OCI-LY1 (cell line): ENCODE results near the gene SF3B2.

ENCODE experiments used
- H2AFZ ChIP-seq: fragments of 200-600 bp; sonication (generic), shearing (Covaris generic); 2 replicates; pipeline ENCODE4 v1.6.0; 2014; ENCODE audit warnings: antibody characterized with exemption, mild to moderate bottlenecking, low read length
- H3F3A ChIP-seq: fragments of 200-600 bp; sonication (generic), shearing (Covaris generic); 2 replicates; pipeline ENCODE4 v1.6.0; 2014; ENCODE audit warnings: mild to moderate bottlenecking, antibody characterized with exemption, low read length, moderate library complexity; ENCODE audit not compliant: insufficient read depth
- H3K27ac ChIP-seq: fragments of 200-600 bp; sonication (generic); 2 replicates; pipeline ENCODE4 v1.5.1; 2014; ENCODE audit warnings: low read length, mixed run types, mild to moderate bottlenecking, low read depth; ENCODE audit not compliant: poor library complexity, severe bottlenecking
- H3K27me3 ChIP-seq: fragments of 200-600 bp; sonication (generic); 2 replicates; pipeline ENCODE4 v1.6.0; 2014; ENCODE audit warnings: antibody characterized with exemption, mild to moderate bottlenecking, low read length, moderate library complexity; ENCODE audit not compliant: insufficient read depth
- H3K36me3 ChIP-seq: fragments of 200-600 bp; sonication (generic); 2 replicates; pipeline ENCODE4 v1.6.1; 2014; ENCODE audit warnings: mild to moderate bottlenecking, antibody characterized with exemption, low read length, moderate library complexity, mixed read lengths; ENCODE audit not compliant: insufficient read depth
- H3K4me1 ChIP-seq: fragments of 200-600 bp; sonication (generic); 2 replicates; pipeline ENCODE4 v1.5.1; 2014; ENCODE audit warnings: mild to moderate bottlenecking, low read length, moderate library complexity; ENCODE audit not compliant: insufficient read depth, severe bottlenecking
- H3K4me2 ChIP-seq: fragments of 200-600 bp; sonication (generic), shearing (Covaris generic); 2 replicates; pipeline ENCODE4 v1.6.1; 2014; ENCODE audit warnings: low read length
- H3K4me3 ChIP-seq: fragments of 200-600 bp; sonication (generic); 2 replicates; pipeline ENCODE4 v1.5.1; 2014; ENCODE audit warnings: low read length, low read depth, mild to moderate bottlenecking, mixed read lengths; ENCODE audit not compliant: poor library complexity, severe bottlenecking
- H3K79me2 ChIP-seq: fragments of 200-600 bp; shearing (Covaris generic); 2 replicates; pipeline ENCODE4 v1.6.1; 2016; ENCODE audit warnings: mixed run types, low read length, mixed read lengths; ENCODE audit not compliant: insufficient read depth
- H3K9ac ChIP-seq: fragments of 200-600 bp; sonication (generic), shearing (Covaris generic); 2 replicates; pipeline ENCODE4 v1.6.1; 2014; ENCODE audit warnings: mild to moderate bottlenecking, low read length, mixed read lengths
- H3K9me2 ChIP-seq: fragments of 200-600 bp; sonication (generic), shearing (Covaris generic); 2 replicates; pipeline ENCODE4 v1.6.1; 2014; ENCODE audit warnings: low read depth, mild to moderate bottlenecking, low read length, mixed read lengths
- H3K9me3 ChIP-seq: fragments of 200-600 bp; shearing (Covaris generic); 2 replicates; pipeline ENCODE4 v1.6.1; 2014; ENCODE audit warnings: low read length, mixed read lengths
- H4K20me1 ChIP-seq: fragments of 200-600 bp; sonication (generic), shearing (Covaris generic); 2 replicates; pipeline ENCODE4 v1.6.0; 2016; ENCODE audit warnings: mild to moderate bottlenecking, low read length; ENCODE audit not compliant: insufficient read depth
- CTCF ChIP-seq: fragments of 200-600 bp; sonication (generic), shearing (Covaris generic); IDR thresholded peaks from 2 replicates; pipeline ENCODE4 v1.5.1; 2017; ENCODE audit warnings: mild to moderate bottlenecking, antibody characterized with exemption, low read length, moderate library complexity, mixed read lengths
- EZH2 ChIP-seq: fragments of 200-600 bp; sonication (generic), shearing (Covaris generic); IDR thresholded peaks from 2 replicates; pipeline ENCODE4 v1.8.0; 2017; ENCODE audit warnings: borderline replicate concordance, mixed run types, mild to moderate bottlenecking, antibody characterized with exemption, low read length, moderate library complexity, mixed read lengths

Gene SF3B2

GRCh38 chr11:66061268-66061667 is 9.1 kb downstream of the SF3B2 start:
- Histone ChIP-seq H3K9me3 (0 out of 2 replicates have a peak, but pooled peaks cover 5% of the 10 kb centered on the region), H3K4me1 (no peaks in the 10 kb centered on the region), H3K36me3 (peaks cover 96% of the 10 kb centered on the region), H3K9me2 (no peaks in the 10 kb centered on the region), H4K20me1 (no peaks in the 10 kb centered on the region), H2AFZ (no peak overlapping the region), H3K4me2 (no peak overlapping the region), H3K27ac (no peak overlapping the region), H3K9ac (no peak overlapping the region), H3K4me3 (no peak overlapping the region), H3F3A (no peaks in the 10 kb centered on the region; the same call in 1 of the 2 replicates), H3K79me2 (no peaks in the 10 kb centered on the region), H3K27me3 (no peaks in the 10 kb centered on the region)
- TF ChIP-seq CTCF (no peak), EZH2 (no peak)

GRCh38 chr11:66062408-66062807 is 10.2 kb downstream of the SF3B2 start:
- TF ChIP-seq EZH2, result no peak
- no peak for TF ChIP-seq CTCF
- no peak overlapping the region for H3K9ac ChIP-seq
- H3K9me2 ChIP-seq, result no peaks in the 10 kb centered on the region
- H3F3A ChIP-seq, result no peaks in the 10 kb centered on the region; the same call in 1 of the 2 replicates
- H3K4me1 ChIP-seq, result no peaks in the 10 kb centered on the region
- no peaks in the 10 kb centered on the region for H3K79me2 ChIP-seq
- H3K4me3 ChIP-seq, result no peak overlapping the region
- H2AFZ ChIP-seq, result no peak overlapping the region
- H3K36me3 ChIP-seq, result peaks cover 96% of the 10 kb centered on the region
- H3K27ac ChIP-seq, result no peak overlapping the region
- no peaks in the 10 kb centered on the region for H3K27me3 ChIP-seq
- H3K4me2 ChIP-seq, result no peak overlapping the region
- H3K9me3 ChIP-seq, result 0 out of 2 replicates have a peak, but pooled peaks cover 5% of the 10 kb centered on the region
- H4K20me1 ChIP-seq, result no peaks in the 10 kb centered on the region

- peaks cover 99% of the 10 kb centered on the region for H3K36me3 ChIP-seq
- peaks cover 6% of the 10 kb centered on the region for H3F3A ChIP-seq
- H3K4me2 ChIP-seq, result no peak overlapping the region
Measured at GRCh38 chr11:66063900-66064299, 11.7 kb downstream of the SF3B2 start.

More at GRCh38 chr11:66063900-66064299, 11.7 kb downstream of the SF3B2 start:
- no peak overlapping the region for H3K27ac ChIP-seq
- H3K9me3 ChIP-seq, result 0 out of 2 replicates have a peak, but pooled peaks cover 5% of the 10 kb centered on the region
- peaks cover 7% of the 10 kb centered on the region for H3K4me1 ChIP-seq
- H3K4me3 ChIP-seq, result no peak overlapping the region
- H2AFZ ChIP-seq, result no peak overlapping the region
- no peaks in the 10 kb centered on the region for H3K27me3 ChIP-seq
- H3K9ac ChIP-seq, result no peak overlapping the region
- TF ChIP-seq EZH2 (no peak), CTCF (no peak)
- H4K20me1 ChIP-seq, result no peaks in the 10 kb centered on the region
- H3K9me2 ChIP-seq, result no peaks in the 10 kb centered on the region
- H3K79me2 ChIP-seq, result no peaks in the 10 kb centered on the region
